GM12878 (cell line): Measurements from ENCODE around the gene GJA10. TPM values are rescaled to one million over a fixed set of nuclear protein-coding genes. Genes with fewer than 3 reads are reported as not detected.

Source experiments
- ATAC-seq: fragments of 200-7000 bp; cut with Tn5 transposase; 3 replicates; pipeline ENCODE4 v1.9.1; 2020; ENCODE audit warnings: mild to moderate bottlenecking, moderate library complexity
- BruUV-seq: library from RNA; stranded (reverse); fragments of 400-500 nt; replicated peaks from 2 replicates; lab custom pipeline; 2021; lab: Mats Ljungman, UMichigan
- CTCF ChIA-PET: fragments of 300-600 bp; sonication (Branson Sonifier 250); formaldehyde crosslinking; extraction: SDS; loops from one replicate; lab custom pipeline; 2021; ENCODE audit warnings: inconsistent platforms; lab: Yijun Ruan, JAX
- POLR2A ChIA-PET: fragments of 350-600 bp; formaldehyde crosslinking; extraction: SDS; loops from one replicate; lab custom pipeline; 2021; ENCODE audit warnings: inconsistent platforms; lab: Charles Lee
- RAD21 ChIA-PET: fragments of 300-600 bp; sonication (Branson Sonifier 250); formaldehyde crosslinking; loops from one replicate; lab custom pipeline; 2023; ENCODE audit warnings: antibody characterized with exemption; ENCODE audit not compliant: unreplicated experiment; lab: Charles Lee
- SMC1A ChIA-PET: fragments of 300-600 bp; sonication (Branson Sonifier 250); formaldehyde crosslinking; loops from one replicate; lab custom pipeline; 2023; ENCODE audit not compliant: unreplicated experiment, uncharacterized antibody; lab: Charles Lee
- DNase-seq: peaks from one replicate; pipeline ENCODE4 v3.0.0-alpha.2; 2011; ENCODE audit warnings: low read depth, low spot score
- FAIRE-seq: peaks from 3 replicates; lab custom pipeline; 2011; peaks lifted over from hg19 to GRCh38; lab: Jason Lieb, UNC
- H2AFZ ChIP-seq: 2 replicates; pipeline ENCODE4 v1.6.0; 2011; ENCODE audit warnings: low read depth, low read length, control low read depth; ENCODE audit not compliant: control insufficient read depth
- H3K27ac ChIP-seq: 2 replicates; pipeline ENCODE4 v1.5.1; 2011; ENCODE audit warnings: control low read depth; ENCODE audit not compliant: control insufficient read depth, insufficient read depth
- H3K27me3 ChIP-seq, 2 experiments: replicated peaks in 1 of 2; 2 replicates each; pipeline versions ENCODE4 v1.6.0 to v1.6.1; 2011; ENCODE audit warnings: low read length in 1 of 2; ENCODE audit not compliant: control insufficient read depth in 2 of 2, insufficient read depth in 2 of 2
- H3K36me3 ChIP-seq, 2 experiments: 2 replicates each; pipeline ENCODE4 v1.5.1; 2011; ENCODE audit warnings: low read length in 1 of 2; ENCODE audit not compliant: control insufficient read depth in 2 of 2, insufficient read depth in 2 of 2
- H3K4me1 ChIP-seq: 2 replicates; pipeline ENCODE4 v1.6.1; 2011; ENCODE audit warnings: mild to moderate bottlenecking, low read length, moderate library complexity, mixed read lengths; ENCODE audit not compliant: control insufficient read depth, insufficient read depth
- H3K4me2 ChIP-seq: 2 replicates; pipeline ENCODE4 v1.6.0; 2011; ENCODE audit warnings: control low read depth; ENCODE audit not compliant: control insufficient read depth, insufficient read depth
- H3K4me3 ChIP-seq: fragments of 200-600 bp; sonication (generic); 2 replicates; pipeline ENCODE4 v1.5.1; 2016
- H3K79me2 ChIP-seq: 2 replicates; pipeline ENCODE4 v1.6.0; 2011; ENCODE audit warnings: low read length; ENCODE audit not compliant: control insufficient read depth, insufficient read depth
- H3K9ac ChIP-seq: 2 replicates; pipeline ENCODE4 v1.8.0; 2011; ENCODE audit warnings: low read length, control low read depth, mixed read lengths; ENCODE audit not compliant: control insufficient read depth, insufficient read depth
- H3K9me3 ChIP-seq: replicated peaks from 3 replicates; pipeline ENCODE4 v1.5.1; 2011; ENCODE audit warnings: mild to moderate bottlenecking, low read length; ENCODE audit not compliant: control insufficient read depth, insufficient read depth
- H4K20me1 ChIP-seq: 2 replicates; pipeline ENCODE4 v1.6.0; 2011; ENCODE audit not compliant: control insufficient read depth, insufficient read depth
- WGBS: methylation state at CpG from one replicate; pipeline ENCODE4 v1.1.6; 2016; ENCODE audit warnings: low lambda C conversion rate; ENCODE audit not compliant: insufficient replicate concordance, insufficient coverage; ENCODE audit errors: missing lambda C conversion rate; 5-methylcytosine and 5-hydroxymethylcytosine counted together
- in situ Hi-C: fragments of 300-500 bp; cut with MboI; formaldehyde crosslinking; loops from 9 replicates; pipeline ENCODE4 v1.14.3; 2018; ENCODE audit warnings: mixed read lengths
- intact Hi-C: fragments of 100-400 bp; cut with micrococcal nuclease; formaldehyde crosslinking; loops from one replicate; pipeline ENCODE4 v1.14.2; 2022; ENCODE audit not compliant: unreplicated experiment
- polyA plus RNA-seq, 11 experiments: library from polyadenylated mRNA; depleted of rRNA in 4 of 11; unstranded in 6 of 11; stranded (reverse) in 5 of 11; fragments of >200 nt; fragmentation: Nextera tagmentation in 4 of 11; fragmentation: Illumina TruSeq in 1 of 11; extraction: Ambion mirVana in 4 of 11; extraction: Trizol in 1 of 11; gene quantifications; 1 replicate in 1 of 11; 2 replicates in 10 of 11; pipeline versions ENCODE4 v1.2.1 to v1.2.3, GENCODE V29; 2011 to 2016; ENCODE audit warnings: inconsistent platforms in 2 of 11, missing spikeins in 2 of 11, low read depth in 1 of 11
- total RNA-seq, 4 experiments: library from RNA; depleted of rRNA in 3 of 4; stranded (reverse); fragments of >200 nt in 3 of 4; fragmentation: Illumina TruSeq in 1 of 4; extraction: Trizol in 1 of 4; gene quantifications; 2 replicates each; pipeline versions ENCODE4 v1.2.1 to v1.2.3, GENCODE V29; 2013 to 2021
- TF ChIP-seq, protein P1 (sequence below): fragments of 450-650 bp; IDR thresholded peaks from 2 replicates; pipeline ENCODE4 v1.6.1; 2017; ENCODE audit warnings: mild to moderate bottlenecking, low read depth, inconsistent platforms; ENCODE audit not compliant: poor library complexity, severe bottlenecking
- TF ChIP-seq, protein P2 (sequence below), 3 experiments: IDR thresholded peaks in 2 of 3; conservative IDR thresholded peaks in 1 of 3; 2 replicates each; pipeline ENCODE4 v1.5.1; 2011; ENCODE audit warnings: low read depth in 3 of 3, low read length in 3 of 3, mild to moderate bottlenecking in 3 of 3, control low read depth in 2 of 3, moderate library complexity in 2 of 3, inconsistent platforms in 1 of 3, mixed read lengths in 1 of 3; ENCODE audit not compliant: control insufficient read depth in 2 of 3, insufficient read depth in 1 of 3; ENCODE audit errors: extremely low read depth in 1 of 3

GJA10 gene
- total and polyA plus RNA-seq, 10 of the 15 experiments (the other 5 are each of a cell fraction or from before 2014, with no cell fraction given), result not detected

DNA sequence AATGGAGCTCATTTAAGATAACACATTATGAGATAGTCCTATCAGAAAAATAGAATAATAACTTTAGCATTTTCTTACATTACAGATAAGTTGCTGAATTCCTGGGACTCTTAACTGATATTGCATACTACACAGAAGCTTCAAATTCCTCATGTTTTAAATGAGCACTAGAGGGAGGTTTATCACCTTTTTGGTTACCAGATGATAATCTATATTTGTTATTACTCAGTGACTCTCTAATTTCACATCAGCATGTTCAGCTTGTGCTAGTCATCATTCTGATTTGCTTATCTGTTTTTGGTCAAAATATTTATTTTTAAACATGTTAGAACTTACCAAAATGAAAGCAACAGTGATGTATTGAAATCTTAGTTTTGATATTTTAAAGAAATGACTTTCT is 20.5 kb upstream of the GJA10 start (continued):
- TF ChIP-seq, protein P1, sequence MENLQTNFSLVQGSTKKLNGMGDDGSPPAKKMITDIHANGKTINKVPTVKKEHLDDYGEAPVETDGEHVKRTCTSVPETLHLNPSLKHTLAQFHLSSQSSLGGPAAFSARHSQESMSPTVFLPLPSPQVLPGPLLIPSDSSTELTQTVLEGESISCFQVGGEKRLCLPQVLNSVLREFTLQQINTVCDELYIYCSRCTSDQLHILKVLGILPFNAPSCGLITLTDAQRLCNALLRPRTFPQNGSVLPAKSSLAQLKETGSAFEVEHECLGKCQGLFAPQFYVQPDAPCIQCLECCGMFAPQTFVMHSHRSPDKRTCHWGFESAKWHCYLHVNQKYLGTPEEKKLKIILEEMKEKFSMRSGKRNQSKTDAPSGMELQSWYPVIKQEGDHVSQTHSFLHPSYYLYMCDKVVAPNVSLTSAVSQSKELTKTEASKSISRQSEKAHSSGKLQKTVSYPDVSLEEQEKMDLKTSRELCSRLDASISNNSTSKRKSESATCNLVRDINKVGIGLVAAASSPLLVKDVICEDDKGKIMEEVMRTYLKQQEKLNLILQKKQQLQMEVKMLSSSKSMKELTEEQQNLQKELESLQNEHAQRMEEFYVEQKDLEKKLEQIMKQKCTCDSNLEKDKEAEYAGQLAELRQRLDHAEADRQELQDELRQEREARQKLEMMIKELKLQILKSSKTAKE, result no peak

DNA sequence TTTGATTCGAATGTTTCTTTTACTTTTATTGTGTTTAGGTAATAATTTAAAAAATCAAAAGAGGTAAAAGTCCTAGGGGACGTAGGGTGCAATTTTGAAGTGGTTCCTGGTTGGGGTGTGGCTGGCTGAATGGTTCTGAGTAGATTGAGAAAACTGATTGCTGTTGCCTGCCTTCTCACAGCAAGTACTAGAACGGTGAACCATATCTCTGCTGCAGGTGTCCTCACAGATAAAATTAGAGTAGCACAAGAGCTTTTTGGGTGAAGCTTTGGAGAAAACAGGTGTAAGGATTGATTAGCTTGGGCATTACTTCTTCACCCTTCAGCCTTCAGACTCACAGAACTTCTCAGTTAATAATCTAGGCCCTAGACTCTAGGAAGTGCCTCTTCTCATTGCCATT is 19.8 kb upstream of the GJA10 start:
- Histone ChIP-seq H3K4me2 (no peak overlapping the region), H3K36me3 (peaks cover 0 to 9% of the 10 kb centered on the region in 2 experiments), H3K9me3 (no peaks in the 10 kb centered on the region), H3K79me2 (no peaks in the 10 kb centered on the region), H4K20me1 (no peaks in the 10 kb centered on the region), H3K27ac (no peak overlapping the region), H3K27me3 (no peaks in the 10 kb centered on the region), H3K9ac (no peak overlapping the region), H3K4me1 (no peaks in the 10 kb centered on the region), H2AFZ (no peak overlapping the region), H3K4me3 (no peak overlapping the region)
- in situ Hi-C loops, result no loop called here
- ChIA-PET POLR2A (interaction anchor here (0.6 kb wide), 1 partner anchor 21 kb away, joined by 6 read pairs; no protein-coding TSS in a partner anchor), RAD21 (no interaction called here), CTCF (no interaction called here), SMC1A (no interaction called here)
- 82% methylated on average over 3 of the region's 3 CpGs for WGBS
- intact Hi-C loops, result no loop called here
- FAIRE-seq (no peak), DNase-seq (no peak), ATAC-seq (no peak)
- TF ChIP-seq, protein P2, sequence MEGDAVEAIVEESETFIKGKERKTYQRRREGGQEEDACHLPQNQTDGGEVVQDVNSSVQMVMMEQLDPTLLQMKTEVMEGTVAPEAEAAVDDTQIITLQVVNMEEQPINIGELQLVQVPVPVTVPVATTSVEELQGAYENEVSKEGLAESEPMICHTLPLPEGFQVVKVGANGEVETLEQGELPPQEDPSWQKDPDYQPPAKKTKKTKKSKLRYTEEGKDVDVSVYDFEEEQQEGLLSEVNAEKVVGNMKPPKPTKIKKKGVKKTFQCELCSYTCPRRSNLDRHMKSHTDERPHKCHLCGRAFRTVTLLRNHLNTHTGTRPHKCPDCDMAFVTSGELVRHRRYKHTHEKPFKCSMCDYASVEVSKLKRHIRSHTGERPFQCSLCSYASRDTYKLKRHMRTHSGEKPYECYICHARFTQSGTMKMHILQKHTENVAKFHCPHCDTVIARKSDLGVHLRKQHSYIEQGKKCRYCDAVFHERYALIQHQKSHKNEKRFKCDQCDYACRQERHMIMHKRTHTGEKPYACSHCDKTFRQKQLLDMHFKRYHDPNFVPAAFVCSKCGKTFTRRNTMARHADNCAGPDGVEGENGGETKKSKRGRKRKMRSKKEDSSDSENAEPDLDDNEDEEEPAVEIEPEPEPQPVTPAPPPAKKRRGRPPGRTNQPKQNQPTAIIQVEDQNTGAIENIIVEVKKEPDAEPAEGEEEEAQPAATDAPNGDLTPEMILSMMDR (IDR thresholded peaks at IDR 0.05 in 2 of 3, conservative IDR thresholded peaks at IDR 0.05 in 1 of 3; ENCODE audit: control insufficient read depth in 2 of 3, extremely low read depth in 1 of 3, insufficient read depth in 1 of 3, low read depth in 3 of 3, low read length in 3 of 3), result no peak
- no TSS peak for BruUV-seq
